A549 (cell line): ENCODE data around the gene SH3BP5L. TPM values are rescaled to one million over a fixed set of nuclear protein-coding genes. Genes with fewer than 3 reads are reported as not detected.

Experiments used
- ATAC-seq, 2 experiments: fragments of 200-7000 bp in 1 of 2; fragments of >200 bp in 1 of 2; cut with Nextera tagmentation in 1 of 2; cut with Tn5 transposase in 1 of 2; 3 replicates each; pipeline versions ENCODE4 v1.8.0 to v1.9.1; 2018 to 2020; ENCODE audit warnings: mild to moderate bottlenecking in 1 of 2, moderate library complexity in 1 of 2
- CTCF ChIA-PET: fragments of 300-600 bp; sonication (Branson Sonifier 250); formaldehyde crosslinking; extraction: SDS; loops from one replicate; lab custom pipeline; 2021; ENCODE audit warnings: antibody characterized with exemption, inconsistent platforms; lab: Yijun Ruan, JAX
- POLR2A ChIA-PET: fragments of 350-600 bp; formaldehyde crosslinking; extraction: SDS; loops from one replicate; lab custom pipeline; 2021; ENCODE audit warnings: antibody characterized with exemption, inconsistent platforms; lab: Yijun Ruan, JAX
- DNase-seq, 2 experiments: peaks; one replicate each; pipeline versions ENCODE4 v3.0.0 to v3.0.0-alpha.2; 2011 to 2016; ENCODE audit warnings: low read depth in 1 of 2, low spot score in 1 of 2
- FAIRE-seq: peaks from 2 replicates; lab custom pipeline; 2011; peaks lifted over from hg19 to GRCh38; lab: Jason Lieb, UNC
- H3K27ac ChIP-seq, 2 experiments: fragments of >200 bp; sonication (Bioruptor Twin); formaldehyde crosslinking; 3 replicates each; pipeline ENCODE4 v1.5.1; 2016 to 2017
- H3K4me1 ChIP-seq: fragments of >200 bp; sonication (Bioruptor Twin); formaldehyde crosslinking; 3 replicates; pipeline ENCODE4 v1.6.1; 2016
- H3K4me2 ChIP-seq: fragments of >200 bp; sonication (Bioruptor Twin); formaldehyde crosslinking; 3 replicates; pipeline ENCODE4 v1.6.1; 2016
- H3K4me3 ChIP-seq: fragments of >200 bp; sonication (Bioruptor Twin); formaldehyde crosslinking; 3 replicates; pipeline ENCODE4 v1.5.1; 2016
- H3K9me3 ChIP-seq: fragments of >200 bp; sonication (Bioruptor Twin); formaldehyde crosslinking; 3 replicates; pipeline ENCODE4 v1.6.1; 2016
- ATOH8 ChIP-seq: fragments of 250-450 bp; sonication (Bioruptor Pico); IDR thresholded peaks from 2 replicates; pipeline ENCODE4 v1.5.0; 2020; ENCODE audit warnings: low read depth, mild to moderate bottlenecking, moderate library complexity
- BHLHE40 ChIP-seq: IDR thresholded peaks from 2 replicates; pipeline ENCODE4 v1.6.1; 2012; ENCODE audit warnings: low read depth, low read length, inconsistent platforms
- CTCF ChIP-seq: fragments of >200 bp; sonication (Bioruptor Twin); formaldehyde crosslinking; IDR thresholded peaks from 3 replicates; pipeline ENCODE4 v1.5.1; 2016
- E2F6 ChIP-seq: IDR thresholded peaks from 2 replicates; pipeline ENCODE4 v1.6.1; 2012; ENCODE audit warnings: low read depth, borderline replicate concordance
- EHMT2 ChIP-seq: fragments of 200-600 bp; sonication (generic); IDR thresholded peaks from 2 replicates; pipeline ENCODE4 v1.6.1; 2016; ENCODE audit warnings: antibody characterized with exemption, low read depth, mild to moderate bottlenecking, moderate library complexity
- ELK1 ChIP-seq: fragments of 150-350 bp; IDR thresholded peaks from 2 replicates; pipeline ENCODE4 v1.6.1; 2014; ENCODE audit warnings: low read depth, mild to moderate bottlenecking, low read length
- EP300 ChIP-seq, 2 experiments: fragments of >200 bp; sonication (Bioruptor Twin); formaldehyde crosslinking; IDR thresholded peaks; 2 replicates in 1 of 2; 3 replicates in 1 of 2; pipeline ENCODE4 v1.6.1; 2016 to 2017
- FOXS1 ChIP-seq: fragments of 250-450 bp; sonication (Bioruptor Pico); IDR thresholded peaks from 2 replicates; pipeline ENCODE4 v1.5.0; 2020; ENCODE audit warnings: mild to moderate bottlenecking, moderate library complexity
- GATA3 ChIP-seq: IDR thresholded peaks from 2 replicates; pipeline ENCODE4 v1.6.1; 2012; ENCODE audit warnings: borderline replicate concordance
- HDAC2 ChIP-seq: fragments of 200-600 bp; sonication (generic); IDR thresholded peaks from 2 replicates; pipeline ENCODE4 v1.6.1; 2016
- HMGXB4 ChIP-seq: fragments of 250-450 bp; sonication (Bioruptor Pico); IDR thresholded peaks from 2 replicates; pipeline ENCODE4 v1.5.0; 2021; ENCODE audit warnings: mild to moderate bottlenecking, moderate library complexity, borderline replicate concordance
- HOXB13 ChIP-seq: fragments of 250-450 bp; sonication (Bioruptor Pico); IDR thresholded peaks from 2 replicates; pipeline ENCODE4 v1.5.0; 2020; ENCODE audit warnings: low read depth, mild to moderate bottlenecking, moderate library complexity
- JUN ChIP-seq, 2 experiments: fragments of >200 bp; sonication (Bioruptor Twin); formaldehyde crosslinking; IDR thresholded peaks; 2 replicates in 1 of 2; 3 replicates in 1 of 2; pipeline ENCODE4 v1.6.1; 2016 to 2017
- JUNB ChIP-seq: fragments of >200 bp; sonication (Bioruptor Twin); formaldehyde crosslinking; IDR thresholded peaks from 2 replicates; pipeline ENCODE4 v1.6.1; 2016
- KDM1A ChIP-seq: fragments of 200-600 bp; sonication (generic); IDR thresholded peaks from 2 replicates; pipeline ENCODE4 v1.6.1; 2016; ENCODE audit warnings: low read depth, mild to moderate bottlenecking
- KDM5A ChIP-seq: fragments of 200-600 bp; sonication (generic); IDR thresholded peaks from 2 replicates; pipeline ENCODE4 v1.6.1; 2016; ENCODE audit warnings: antibody characterized with exemption, mild to moderate bottlenecking
- NPAS2 ChIP-seq: fragments of 250-450 bp; sonication (Bioruptor Pico); IDR thresholded peaks from 2 replicates; pipeline ENCODE4 v1.8.0; 2022; ENCODE audit warnings: mild to moderate bottlenecking, moderate library complexity, borderline replicate concordance
- NR3C1 ChIP-seq: fragments of >200 bp; sonication (Bioruptor Twin); formaldehyde crosslinking; IDR thresholded peaks from 3 replicates; pipeline ENCODE4 v1.6.1; 2017
- PBX3 ChIP-seq: IDR thresholded peaks from 2 replicates; pipeline ENCODE4 v1.6.1; 2012
- PHF8 ChIP-seq: fragments of 200-600 bp; sonication (generic); IDR thresholded peaks from 2 replicates; pipeline ENCODE4 v1.6.1; 2016; ENCODE audit warnings: low read depth, mild to moderate bottlenecking, antibody characterized with exemption, moderate library complexity, borderline replicate concordance
- POLR2AphosphoS2 ChIP-seq: conservative IDR thresholded peaks from 2 replicates; pipeline ENCODE4 v1.6.1; 2012; ENCODE audit warnings: low read length, improper control_type of control experiment, inconsistent platforms
- RAD21 ChIP-seq, 2 experiments: fragments of >200 bp in 1 of 2; sonication (Bioruptor Twin) in 1 of 2; formaldehyde crosslinking in 1 of 2; IDR thresholded peaks in 1 of 2; conservative IDR thresholded peaks in 1 of 2; 2 replicates in 1 of 2; 3 replicates in 1 of 2; pipeline ENCODE4 v1.6.1; 2012 to 2018; ENCODE audit warnings: inconsistent platforms in 1 of 2
- SMC3 ChIP-seq: fragments of >200 bp; sonication (Bioruptor Twin); formaldehyde crosslinking; IDR thresholded peaks from 3 replicates; pipeline ENCODE4 v1.6.1; 2018; ENCODE audit warnings: inconsistent platforms
- SREBF2 ChIP-seq: fragments of 450-650 bp; IDR thresholded peaks from 2 replicates; pipeline ENCODE4 v1.6.1; 2014; ENCODE audit warnings: mild to moderate bottlenecking, moderate library complexity
- TFCP2L1 ChIP-seq: fragments of 250-450 bp; sonication (Bioruptor Pico); IDR thresholded peaks from 2 replicates; pipeline ENCODE4 v1.5.0; 2021; ENCODE audit warnings: mild to moderate bottlenecking
- USF2 ChIP-seq: fragments of 450-650 bp; IDR thresholded peaks from 2 replicates; pipeline ENCODE4 v1.6.1; 2014; ENCODE audit warnings: antibody characterized with exemption
- ZFP36 ChIP-seq: fragments of 450-650 bp; IDR thresholded peaks from 2 replicates; pipeline ENCODE4 v1.6.1; 2014; ENCODE audit warnings: borderline replicate concordance; ENCODE audit not compliant: partially characterized antibody
- WGBS: methylation state at CpG from one replicate; pipeline ENCODE4 v1.1.6; 2017; ENCODE audit errors: missing lambda C conversion rate; 5-methylcytosine and 5-hydroxymethylcytosine counted together
- polyA plus RNA-seq, 4 experiments: library from polyadenylated mRNA; depleted of rRNA in 3 of 4; stranded (reverse); fragments of >200 nt; fragmentation: RNase III in 1 of 4; extraction: RNeasy Plus Mini Kit Qiagen cat#74134 plus additional on column Dnase treatment in 1 of 4; gene quantifications; 2 replicates in 3 of 4; 3 replicates in 1 of 4; pipeline ENCODE4 v1.2.3, GENCODE V29; 2011 to 2017

Gene SH3BP5L
- polyA plus RNA-seq, 2 of the 4 experiments (the other 2 are of a cell fraction), result 10.9 to 15.8 TPM

- CTCF ChIA-PET, result no interaction called here
- WGBS, result 23% methylated on average over 3 of the region's 3 CpGs
- no peak for DNase-seq
- H3K4me3 ChIP-seq, result no peak overlapping the region
- H3K9me3 ChIP-seq, result no peaks in the 10 kb centered on the region
- TF ChIP-seq NR3C1 (no peak), HMGXB4 (CRISPR knock-in tag) (no peak), GATA3 (no peak), ELK1 (no peak), NPAS2 (CRISPR knock-in tag) (no peak), FOXS1 (CRISPR knock-in tag) (no peak), CTCF (no peak), HOXB13 (CRISPR knock-in tag) (no peak), TFCP2L1 (CRISPR knock-in tag) (no peak), JUNB (no peak), KDM5A (no peak), PHF8 (no peak), POLR2AphosphoS2 (no peak), RAD21 (conservative IDR thresholded peaks at IDR 0.05 in 1 of 2, IDR thresholded peaks at IDR 0.05 in 1 of 2) (no peak), EHMT2 (no peak), SMC3 (no peak), BHLHE40 (no peak), JUN (IDR thresholded peaks at IDR 0.05) (no peak)
- TF ChIP-seq, all 56 proteins: peak for 0
- no peak overlapping the region for H3K4me2 ChIP-seq
- no peaks in the 10 kb centered on the region for H3K4me1 ChIP-seq
- no peak overlapping the region for H3K27ac ChIP-seq
- ATAC-seq, result no peak
- no peak for FAIRE-seq
- POLR2A ChIA-PET, result no interaction called here
Observed at GRCh38 chr1:248800459-248800858, 25.3 kb downstream of the SH3BP5L start.

GRCh38 chr1:248798791-248799190 lies 26.9 kb downstream of the SH3BP5L start:
- H3K4me1 ChIP-seq, result no peaks in the 10 kb centered on the region
- WGBS, result 42% methylated on average over 3 of the region's 3 CpGs
- FAIRE-seq (no peak), DNase-seq (no peak), ATAC-seq (no peak)
- H3K9me3 ChIP-seq, result no peaks in the 10 kb centered on the region
- CTCF ChIA-PET, result no interaction called here
- no peak overlapping the region for H3K27ac ChIP-seq
- no peak overlapping the region for H3K4me3 ChIP-seq
- no peak for TF ChIP-seq E2F6
- TF ChIP-seq EP300 (IDR thresholded peaks at IDR 0.05), result no peak
- TF ChIP-seq ZFP36, result no peak
- TF ChIP-seq NPAS2 (CRISPR knock-in tag), result no peak
- TF ChIP-seq KDM1A, result no peak
- TF ChIP-seq ATOH8 (CRISPR knock-in tag), result no peak
- TF ChIP-seq USF2, result no peak
- no peak for TF ChIP-seq SREBF2
- TF ChIP-seq PBX3, result no peak
- no peak for TF ChIP-seq HMGXB4 (CRISPR knock-in tag)
- no peak for TF ChIP-seq JUNB
- TF ChIP-seq POLR2AphosphoS2, result no peak
- TF ChIP-seq BHLHE40, result no peak
- TF ChIP-seq HDAC2, result no peak
- POLR2A ChIA-PET, result no interaction called here
- no peak overlapping the region for H3K4me2 ChIP-seq
